ENCODE results near the gene DESI1. TPM values are rescaled to one million over a fixed set of nuclear protein-coding genes. Genes with fewer than 3 reads are reported as not detected.
"Not testable (repeated sequence)": the region's sequence is repeated elsewhere in the genome, so short reads cannot be mapped to it uniquely, and the experiment has no call there.

The DESI1 gene
- total and polyA plus RNA-seq, 7 experiments from 2014 or later = 10.9 to 45.7 (median 23.7) TPM

DNA sequence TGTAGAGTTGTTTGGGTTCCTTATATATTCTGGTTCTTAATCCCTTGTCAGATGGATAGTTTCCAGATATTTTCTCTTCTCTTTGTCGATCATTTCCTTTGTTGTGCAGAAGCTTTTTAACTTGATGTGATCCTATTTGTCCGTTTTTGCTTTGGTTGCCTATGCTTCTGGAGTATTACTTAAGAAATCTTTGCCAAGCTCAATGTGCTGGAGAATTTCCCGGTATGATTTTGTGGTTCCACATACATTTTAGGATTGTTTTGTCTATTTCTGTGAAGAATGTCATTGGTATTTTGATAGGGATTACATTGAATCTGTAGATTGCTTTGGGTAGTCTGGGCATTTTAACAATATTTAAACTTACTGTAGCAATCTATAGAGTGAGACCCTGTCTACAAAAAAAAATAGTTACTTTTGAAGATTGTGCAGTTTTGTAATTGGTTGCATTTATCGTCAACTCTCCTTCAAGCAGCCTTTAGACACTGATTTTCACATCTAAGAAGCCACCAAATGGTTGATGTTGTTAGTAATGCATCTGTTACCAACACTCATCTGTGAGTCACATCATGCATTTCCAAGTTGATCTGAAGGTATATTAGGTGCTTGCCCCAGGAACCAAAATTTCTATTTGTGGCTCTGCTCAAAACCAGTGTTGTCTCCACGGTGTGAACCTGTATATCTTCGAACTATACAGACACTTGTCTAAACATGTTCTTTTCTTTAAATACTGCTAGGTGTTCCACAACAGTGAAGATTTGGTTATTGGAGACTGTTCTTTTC, 21.7 kb upstream of the DESI1 start:
- intact Hi-C loops (cut with micrococcal nuclease) = no loop called here
- peaks cover 22 to 88% (median 26%) of the 10 kb centered on the region in 3 experiments for H3K36me3 ChIP-seq (ENCODE audit: control insufficient read depth in 2 of 3, insufficient read depth in 3 of 3, low read length in 3 of 3)
- ChIA-PET POLR2A (interaction anchor here (0.7 kb wide), 1 partner anchor 223 kb away, joined by 3 read pairs; no protein-coding TSS in a partner anchor), CTCF (no interaction called here)
- peaks cover 6 to 30% (median 23%) of the 10 kb centered on the region in 5 donors for H3K36me3 Mint-ChIP-seq
- H3K27me3 Mint-ChIP-seq = no peaks in the 10 kb centered on the region
- peaks cover 7 to 11% (median 9%) of the 10 kb centered on the region in 7 donors for H3K4me1 Mint-ChIP-seq
- no peaks in the 10 kb centered on the region for H3K27me3 ChIP-seq (ENCODE audit: control insufficient read depth in 2 of 2, insufficient read depth in 2 of 2, low read length in 2 of 2)
- ATAC-seq (no peak), DNase-seq (no peak)
- H3K4me1 ChIP-seq (ENCODE audit: control insufficient read depth in 2 of 2, insufficient read depth in 2 of 2, low read length in 2 of 2) = no peaks in the 10 kb centered on the region
- H3K9me3 ChIP-seq (ENCODE audit: control insufficient read depth in 2 of 3, low read length in 3 of 3) = no peaks in the 10 kb centered on the region
- no peak overlapping the region for H3K4me3 Mint-ChIP-seq
- H3K27ac ChIP-seq (ENCODE audit: low read depth, low read length) = no peak overlapping the region
- H3K27ac Mint-ChIP-seq = peak overlapping the region in 1 of 9 donors; percentile 26
- H3K9me3 Mint-ChIP-seq = no peaks in the 10 kb centered on the region
- H3K4me3 ChIP-seq (ENCODE audit: low read length) = no peak overlapping the region

DNA sequence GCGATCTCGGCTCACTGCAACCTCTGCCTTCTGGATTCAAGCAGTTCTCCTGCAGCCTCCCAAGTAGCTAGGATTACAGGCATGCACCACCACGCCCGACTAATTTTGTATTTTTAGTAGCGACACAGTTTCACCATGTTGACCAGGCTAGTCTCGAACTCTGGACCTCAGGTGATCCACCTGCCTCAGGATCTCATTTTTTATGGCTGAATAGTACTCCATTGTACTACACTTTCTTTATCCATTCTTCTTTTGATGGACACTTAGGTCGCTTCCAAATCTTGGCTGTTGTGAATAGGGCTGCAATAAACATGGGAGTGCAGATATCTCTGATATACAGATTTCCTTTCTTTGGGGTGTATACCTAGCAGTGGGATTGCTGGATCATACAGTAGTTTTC, 21.0 kb upstream of the DESI1 start:
- H3K27ac ChIP-seq (ENCODE audit: low read depth, low read length) = no peak overlapping the region
- no peaks in the 10 kb centered on the region for H3K4me1 ChIP-seq (ENCODE audit: control insufficient read depth in 2 of 2, insufficient read depth in 2 of 2, low read length in 2 of 2)
- peak overlapping the region in 2 of 9 donors; percentile 26 to 33 for H3K27ac Mint-ChIP-seq
- ChIA-PET POLR2A (no interaction called here), CTCF (no interaction called here)
- no peak for DNase-seq
- H3K9me3 ChIP-seq (ENCODE audit: control insufficient read depth in 2 of 3, low read length in 3 of 3) = no peaks in the 10 kb centered on the region
- H3K9me3 Mint-ChIP-seq = no peaks in the 10 kb centered on the region
- H3K4me1 Mint-ChIP-seq = peaks cover 7 to 11% (median 9%) of the 10 kb centered on the region in 7 donors
- ATAC-seq = no peak
- intact Hi-C loops (cut with micrococcal nuclease) = no loop called here
- peaks cover 21 to 88% (median 28%) of the 10 kb centered on the region in 3 experiments for H3K36me3 ChIP-seq (ENCODE audit: control insufficient read depth in 2 of 3, insufficient read depth in 3 of 3, low read length in 3 of 3)
- no peak overlapping the region for H3K4me3 Mint-ChIP-seq
- no peak overlapping the region for H3K4me3 ChIP-seq (ENCODE audit: low read length)
- no peaks in the 10 kb centered on the region for H3K27me3 ChIP-seq (ENCODE audit: control insufficient read depth in 2 of 2, insufficient read depth in 2 of 2, low read length in 2 of 2)
- peaks cover 6 to 31% (median 24%) of the 10 kb centered on the region in 5 donors for H3K36me3 Mint-ChIP-seq
- no peaks in the 10 kb centered on the region for H3K27me3 Mint-ChIP-seq

DNA sequence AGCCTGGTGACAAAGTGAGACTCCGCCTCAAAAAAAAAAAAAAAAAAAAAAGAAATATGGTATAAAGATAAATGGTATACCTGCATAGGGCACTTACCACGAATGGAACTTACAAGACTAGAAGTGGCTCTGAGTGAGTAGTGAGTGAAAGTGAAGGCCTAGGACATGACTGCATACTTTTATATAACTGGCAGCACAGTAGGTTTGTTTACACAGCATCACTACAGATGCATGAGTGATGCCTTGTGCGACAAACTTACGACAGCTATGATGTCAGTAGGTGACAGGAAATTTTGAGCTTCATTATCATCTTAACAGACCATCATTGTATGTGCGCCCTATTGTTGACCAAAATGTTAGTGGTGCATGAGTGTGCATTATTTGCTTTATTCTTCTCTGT, 17.9 kb upstream of the DESI1 start:
- peak overlapping the region in 2 of 9 donors; percentile 17 to 37 for H3K27ac Mint-ChIP-seq
- no peak for ATAC-seq
- Histone ChIP-seq H3K27ac (ENCODE audit: low read depth, low read length) (no peak overlapping the region), H3K27me3 (ENCODE audit: control insufficient read depth in 2 of 2, insufficient read depth in 2 of 2, low read length in 2 of 2) (no peaks in the 10 kb centered on the region), H3K36me3 (ENCODE audit: control insufficient read depth in 2 of 3, insufficient read depth in 3 of 3, low read length in 3 of 3) (peaks cover 19 to 89% (median 28%) of the 10 kb centered on the region in 3 experiments), H3K4me3 (ENCODE audit: low read length) (no peak overlapping the region), H3K4me1 (ENCODE audit: control insufficient read depth in 2 of 2, insufficient read depth in 2 of 2, low read length in 2 of 2) (no peaks in the 10 kb centered on the region), H3K9me3 (ENCODE audit: control insufficient read depth in 2 of 3, low read length in 3 of 3) (no peaks in the 10 kb centered on the region)
- peaks cover 9 to 16% (median 10%) of the 10 kb centered on the region in 7 donors for H3K4me1 Mint-ChIP-seq
- DNase-seq = no peak
- no peaks in the 10 kb centered on the region for H3K9me3 Mint-ChIP-seq
- ChIA-PET POLR2A (no interaction called here), CTCF (no interaction called here)
- H3K4me3 Mint-ChIP-seq = no peak overlapping the region
- peaks cover 6 to 35% (median 23%) of the 10 kb centered on the region in 5 donors for H3K36me3 Mint-ChIP-seq
- intact Hi-C loops (cut with micrococcal nuclease) = no loop called here
- H3K27me3 Mint-ChIP-seq = no peaks in the 10 kb centered on the region

DNA sequence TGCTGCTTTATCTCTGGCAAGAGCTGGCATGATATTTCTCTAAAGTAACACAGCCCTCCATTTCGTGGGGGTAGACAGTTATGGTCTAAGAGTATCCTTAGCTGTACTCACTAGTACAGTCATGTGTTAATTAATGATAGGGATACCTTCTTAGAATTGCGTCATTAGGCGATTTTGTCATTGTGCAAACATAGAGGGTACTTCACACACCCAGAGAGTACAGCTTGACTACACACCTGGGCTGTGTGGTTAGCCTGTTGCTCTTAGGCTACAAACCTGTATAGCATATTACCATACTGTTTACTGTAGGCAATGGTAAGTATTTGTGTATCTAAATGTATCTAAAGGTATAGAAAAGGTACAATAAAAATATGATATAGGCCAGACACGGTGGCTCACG, 17.3 kb upstream of the DESI1 start:
- H3K36me3 Mint-ChIP-seq = peaks cover 6 to 39% (median 23%) of the 10 kb centered on the region in 5 donors
- Histone ChIP-seq H3K4me1 (ENCODE audit: control insufficient read depth in 2 of 2, insufficient read depth in 2 of 2, low read length in 2 of 2) (no peaks in the 10 kb centered on the region), H3K27ac (ENCODE audit: low read depth, low read length) (no peak overlapping the region), H3K36me3 (ENCODE audit: control insufficient read depth in 2 of 3, insufficient read depth in 3 of 3, low read length in 3 of 3) (peaks cover 19 to 91% (median 28%) of the 10 kb centered on the region in 3 experiments), H3K4me3 (ENCODE audit: low read length) (no peak overlapping the region), H3K27me3 (ENCODE audit: control insufficient read depth in 2 of 2, insufficient read depth in 2 of 2, low read length in 2 of 2) (no peaks in the 10 kb centered on the region), H3K9me3 (ENCODE audit: control insufficient read depth in 2 of 3, low read length in 3 of 3) (no peaks in the 10 kb centered on the region)
- no peak for DNase-seq
- no peaks in the 10 kb centered on the region for H3K27me3 Mint-ChIP-seq
- H3K4me1 Mint-ChIP-seq = peaks cover 9 to 16% (median 10%) of the 10 kb centered on the region in 7 donors
- no peaks in the 10 kb centered on the region for H3K9me3 Mint-ChIP-seq
- no peak for ATAC-seq
- POLR2A ChIA-PET = interaction anchor here (1.4 kb wide), 1 partner anchor 11 kb away, joined by 3 read pairs; no protein-coding TSS in a partner anchor
- H3K4me3 Mint-ChIP-seq = no peak overlapping the region
- intact Hi-C loops (cut with micrococcal nuclease) = no loop called here
- no peak overlapping the region for H3K27ac Mint-ChIP-seq
- CTCF ChIA-PET = interaction anchor here (0.6 kb wide), 1 partner anchor 385 kb away, joined by 3 read pairs; no protein-coding TSS in a partner anchor

GRCh38 chr22:41637623-41638022, 16.8 kb upstream of the DESI1 start:
- H3K4me3 ChIP-seq (ENCODE audit: low read length); H3K9me3 ChIP-seq (ENCODE audit: control insufficient read depth in 2 of 3, low read length in 3 of 3); intact Hi-C loops (cut with micrococcal nuclease); H3K27me3 Mint-ChIP-seq; ATAC-seq; H3K27me3 ChIP-seq (ENCODE audit: control insufficient read depth in 2 of 2, insufficient read depth in 2 of 2, low read length in 2 of 2); H3K4me1 ChIP-seq (ENCODE audit: control insufficient read depth in 2 of 2, insufficient read depth in 2 of 2, low read length in 2 of 2); H3K27ac ChIP-seq (ENCODE audit: low read depth, low read length); DNase-seq; H3K27ac Mint-ChIP-seq; H3K9me3 Mint-ChIP-seq; H3K4me3 Mint-ChIP-seq: not testable (repeated sequence)
- POLR2A ChIA-PET = interaction anchor here (1.4 kb wide), 1 partner anchor 11 kb away, joined by 3 read pairs; no protein-coding TSS in a partner anchor
- CTCF ChIA-PET = interaction anchor here (0.6 to 0.7 kb wide), 2 partner anchors 384 to 549 kb away, joined by 3 read pairs; no protein-coding TSS in a partner anchor
- H3K36me3 ChIP-seq (ENCODE audit: control insufficient read depth in 2 of 3, insufficient read depth in 3 of 3, low read length in 3 of 3) = peaks cover 19 to 87% (median 28%) of the 10 kb centered on the region in 3 experiments
- Mint-ChIP-seq H3K36me3 (peaks cover 6 to 39% (median 23%) of the 10 kb centered on the region in 5 donors), H3K4me1 (peaks cover 9 to 16% (median 10%) of the 10 kb centered on the region in 7 donors)

DNA sequence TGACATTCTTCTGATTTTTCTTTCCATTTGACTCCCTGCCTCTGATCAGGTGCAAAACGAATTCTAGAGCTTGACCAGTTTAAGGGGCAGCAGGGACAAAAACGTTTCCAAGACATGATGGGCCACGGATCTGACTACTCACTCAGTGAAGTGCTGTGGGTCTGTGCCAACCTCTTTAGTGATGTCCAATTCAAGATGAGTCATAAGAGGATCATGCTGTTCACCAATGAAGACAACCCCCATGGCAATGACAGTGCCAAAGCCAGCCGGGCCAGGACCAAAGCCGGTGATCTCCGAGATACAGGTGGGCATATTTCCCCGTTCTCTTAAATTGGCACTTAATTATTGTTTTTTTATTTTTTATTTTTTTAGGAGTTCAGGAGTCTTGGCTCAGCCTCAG, 15.6 kb upstream of the DESI1 start:
- no peaks in the 10 kb centered on the region for H3K4me1 ChIP-seq (ENCODE audit: control insufficient read depth in 2 of 2, insufficient read depth in 2 of 2, low read length in 2 of 2)
- Mint-ChIP-seq H3K27ac (no peak overlapping the region), H3K9me3 (no peaks in the 10 kb centered on the region), H3K4me1 (peaks cover 0 to 12% (median 4%) of the 10 kb centered on the region in 7 donors), H3K36me3 (peaks cover 0 to 35% (median 13%) of the 10 kb centered on the region in 5 donors), H3K4me3 (no peak overlapping the region), H3K27me3 (no peaks in the 10 kb centered on the region)
- ChIA-PET CTCF (no interaction called here), POLR2A (no interaction called here)
- no peak overlapping the region for H3K4me3 ChIP-seq (ENCODE audit: low read length)
- H3K9me3 ChIP-seq (ENCODE audit: control insufficient read depth in 2 of 3, low read length in 3 of 3) = no peaks in the 10 kb centered on the region
- H3K27me3 ChIP-seq (ENCODE audit: control insufficient read depth in 2 of 2, insufficient read depth in 2 of 2, low read length in 2 of 2) = no peaks in the 10 kb centered on the region
- peaks cover 19 to 78% (median 23%) of the 10 kb centered on the region in 3 experiments for H3K36me3 ChIP-seq (ENCODE audit: control insufficient read depth in 2 of 3, insufficient read depth in 3 of 3, low read length in 3 of 3)
- DNase-seq (no peak), ATAC-seq (no peak)
- intact Hi-C loops (cut with micrococcal nuclease) = no loop called here
- no peak overlapping the region for H3K27ac ChIP-seq (ENCODE audit: low read depth, low read length)
